ENCODE results near the gene NXPH3. TPM values are rescaled to one million over a fixed set of nuclear protein-coding genes. Genes with fewer than 3 reads are reported as not detected.

Gene NXPH3
- total RNA-seq, 1 experiment from 2014 or later, result 0.10 TPM

GRCh38 chr17:49573510-49574322, 2.0 kb upstream of the NXPH3 start:
- H3K9me3 ChIP-seq (ENCODE audit: control insufficient read depth in 1 of 2, insufficient read depth in 1 of 2, low read depth in 1 of 2, low read length in 2 of 2), result no peaks in the 10 kb centered on the region
- no TSS peak for BruUV-seq (replicated peaks)
- no peak overlapping the region for H2AFZ ChIP-seq (ENCODE audit: low read depth, low read length, poor library complexity, severe bottlenecking)
- H3K4me2 ChIP-seq (ENCODE audit: low read length), result no peak overlapping the region
- ChIA-PET RAD21 (ENCODE audit: low non-redundant PET in 1 of 2, low total read pairs in 2 of 2, uncharacterized antibody in 2 of 2, unreplicated experiment in 2 of 2) (no interaction called here), POLR2A (no interaction called here), CTCF (no interaction called here)
- TF ChIP-seq JUND (IDR thresholded peaks at IDR 0.05) (no peak), SIN3A (IDR thresholded peaks at IDR 0.05; ENCODE audit: low read depth) (no peak), REST (IDR thresholded peaks at IDR 0.05; ENCODE audit: low read depth) (no peak), RAD21 (IDR thresholded peaks at IDR 0.05; ENCODE audit: low read depth) (no peak), ELF1 (IDR thresholded peaks at IDR 0.05; ENCODE audit: borderline replicate concordance, low read depth) (no peak), CTCF (IDR thresholded peaks at IDR 0.05 in 2 of 3, conservative IDR thresholded peaks at IDR 0.05 in 1 of 3; ENCODE audit: borderline replicate concordance in 1 of 3, insufficient read depth in 1 of 3, low read depth in 2 of 3, low read length in 2 of 3) (no peak), MAX (IDR thresholded peaks at IDR 0.05) (no peak), CBX3 (IDR thresholded peaks at IDR 0.05; ENCODE audit: low read depth) (no peak)
- H3K27me3 ChIP-seq (ENCODE audit: insufficient read depth, low read length), result peaks cover 11% of the 10 kb centered on the region; the same call in 1 of the 2 replicates
- no peak overlapping the region for H3K4me3 ChIP-seq (replicated peaks in 1 of 2; ENCODE audit: low read depth in 1 of 2, low read length in 2 of 2)
- intact Hi-C loops (cut with micrococcal nuclease), result no loop called here
- H3K9ac ChIP-seq (ENCODE audit: low read length), result no peak overlapping the region
- H3K4me1 ChIP-seq (ENCODE audit: control insufficient read depth in 1 of 2, insufficient read depth in 2 of 2, low read length in 2 of 2), result peaks cover 0 to 12% of the 10 kb centered on the region in 2 experiments; a peak in 2 of 4 replicates
- H3K36me3 ChIP-seq (ENCODE audit: control insufficient read depth in 1 of 2, insufficient read depth in 2 of 2, low read length in 2 of 2), result no peaks in the 10 kb centered on the region
- no peak overlapping the region for H3K27ac ChIP-seq (ENCODE audit: low read depth, low read length)
- H4K20me1 ChIP-seq (ENCODE audit: insufficient read depth), result no peaks in the 10 kb centered on the region
- no peaks in the 10 kb centered on the region for H3K9me2 ChIP-seq (ENCODE audit: insufficient read depth)
- DNase-seq (ENCODE audit: low read depth, low spot score) (no peak), ATAC-seq (no peak)
- H3K79me2 ChIP-seq (ENCODE audit: insufficient read depth, low read length), result no peaks in the 10 kb centered on the region

All from HCT116 (cell line).